KG1 (cell line): ENCODE data around the gene RIC8B.

Experiments
- DNase-seq: peaks from one replicate; lab custom pipeline; 2025; lab: John Stamatoyannopoulos, UW

Gene RIC8B

GRCh38 chr12:106758349-106759110, 16.0 kb upstream of the RIC8B start:
- no peak for DNase-seq

GRCh38 chr12:106759526-106760183, 14.8 kb upstream of the RIC8B start:
- DNase-seq, result no peak

- peak; percentile 18 for DNase-seq
Measured at GRCh38 chr12:106760184-106760531, 14.3 kb upstream of the RIC8B start.

GRCh38 chr12:106764220-106764619, 10.3 kb upstream of the RIC8B start:
- no peak for DNase-seq

GRCh38 chr12:106764738-106765137, 9.7 kb upstream of the RIC8B start:
- DNase-seq, result no peak

- DNase-seq, result no peak
Measured at GRCh38 chr12:106766393-106766826, 8.1 kb upstream of the RIC8B start.

- DNase-seq, result no peak
Measured at GRCh38 chr12:106767206-106767605, 7.3 kb upstream of the RIC8B start.

GRCh38 chr12:106767954-106768822, 6.3 kb upstream of the RIC8B start:
- DNase-seq, result no peak

- DNase-seq, result no peak
Measured at GRCh38 chr12:106769078-106769477, 5.4 kb upstream of the RIC8B start.

GRCh38 chr12:106769546-106769945, 4.9 kb upstream of the RIC8B start:
- DNase-seq, result no peak

GRCh38 chr12:106771425-106771824, 3.1 kb upstream of the RIC8B start:
- no peak for DNase-seq

- no peak for DNase-seq
Measured at GRCh38 chr12:106773286-106774004, 1.0 kb upstream of the RIC8B start.

GRCh38 chr12:106774808-106775524, 484 bp downstream of the RIC8B start:
- DNase-seq, result peak; percentile 16

- DNase-seq, result no peak
Measured at GRCh38 chr12:106776897-106777296, 2.4 kb downstream of the RIC8B start.

GRCh38 chr12:106780010-106780631, 5.6 kb downstream of the RIC8B start:
- no peak for DNase-seq

- DNase-seq, result no peak
Measured at GRCh38 chr12:106782619-106783018, 8.1 kb downstream of the RIC8B start.

GRCh38 chr12:106783515-106783914, 9.0 kb downstream of the RIC8B start:
- DNase-seq, result no peak

GRCh38 chr12:106790020-106790419, 15.5 kb downstream of the RIC8B start:
- DNase-seq, result no peak

- DNase-seq, result no peak
Measured at GRCh38 chr12:106791531-106791930, 17.0 kb downstream of the RIC8B start.

- no peak for DNase-seq
Measured at GRCh38 chr12:106794369-106794768, 19.9 kb downstream of the RIC8B start.

- DNase-seq, result no peak
Measured at GRCh38 chr12:106801167-106801708, 26.8 kb downstream of the RIC8B start.
